ENCODE results near the gene BAZ2B. TPM values are rescaled to one million over a fixed set of nuclear protein-coding genes. Genes with fewer than 3 reads are reported as not detected.

BAZ2B gene
- total RNA-seq, 2 donors from 2014 or later, result 40.2 to 47.1 TPM

DNA sequence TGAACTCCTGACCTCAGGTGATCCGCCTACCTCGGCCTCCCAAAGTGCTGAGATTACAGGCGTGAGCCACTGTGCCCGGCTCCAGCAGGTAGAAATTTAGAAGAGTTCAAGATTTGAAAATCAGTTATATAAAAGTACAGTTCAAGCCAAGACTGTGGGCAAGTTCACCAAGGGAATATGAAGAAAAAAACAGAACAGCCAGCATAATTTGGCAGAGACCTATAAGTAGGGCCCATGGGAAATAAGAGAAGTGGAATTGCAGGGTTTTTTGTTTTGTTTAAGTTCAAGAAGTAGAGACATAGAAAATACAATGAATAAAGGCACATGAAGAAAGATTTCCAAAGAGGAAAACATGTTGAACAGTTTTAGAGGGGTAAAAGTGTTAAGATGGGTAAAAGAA, 57.9 kb downstream of the BAZ2B start:
- DNase-seq (ENCODE audit: low spot score), result no peak
- H3K27me3 ChIP-seq, result no peaks in the 10 kb centered on the region
- no peak overlapping the region for H3K27ac ChIP-seq
- TF ChIP-seq, protein P1, sequence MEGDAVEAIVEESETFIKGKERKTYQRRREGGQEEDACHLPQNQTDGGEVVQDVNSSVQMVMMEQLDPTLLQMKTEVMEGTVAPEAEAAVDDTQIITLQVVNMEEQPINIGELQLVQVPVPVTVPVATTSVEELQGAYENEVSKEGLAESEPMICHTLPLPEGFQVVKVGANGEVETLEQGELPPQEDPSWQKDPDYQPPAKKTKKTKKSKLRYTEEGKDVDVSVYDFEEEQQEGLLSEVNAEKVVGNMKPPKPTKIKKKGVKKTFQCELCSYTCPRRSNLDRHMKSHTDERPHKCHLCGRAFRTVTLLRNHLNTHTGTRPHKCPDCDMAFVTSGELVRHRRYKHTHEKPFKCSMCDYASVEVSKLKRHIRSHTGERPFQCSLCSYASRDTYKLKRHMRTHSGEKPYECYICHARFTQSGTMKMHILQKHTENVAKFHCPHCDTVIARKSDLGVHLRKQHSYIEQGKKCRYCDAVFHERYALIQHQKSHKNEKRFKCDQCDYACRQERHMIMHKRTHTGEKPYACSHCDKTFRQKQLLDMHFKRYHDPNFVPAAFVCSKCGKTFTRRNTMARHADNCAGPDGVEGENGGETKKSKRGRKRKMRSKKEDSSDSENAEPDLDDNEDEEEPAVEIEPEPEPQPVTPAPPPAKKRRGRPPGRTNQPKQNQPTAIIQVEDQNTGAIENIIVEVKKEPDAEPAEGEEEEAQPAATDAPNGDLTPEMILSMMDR (IDR thresholded peaks at IDR 0.05), result no peak
- no peaks in the 10 kb centered on the region for H3K36me3 ChIP-seq
- peaks cover 0 to 6% of the 10 kb centered on the region in 2 donors for H3K4me1 ChIP-seq
- no peak overlapping the region for H3K4me3 ChIP-seq
- no peaks in the 10 kb centered on the region for H3K9me3 ChIP-seq

DNA sequence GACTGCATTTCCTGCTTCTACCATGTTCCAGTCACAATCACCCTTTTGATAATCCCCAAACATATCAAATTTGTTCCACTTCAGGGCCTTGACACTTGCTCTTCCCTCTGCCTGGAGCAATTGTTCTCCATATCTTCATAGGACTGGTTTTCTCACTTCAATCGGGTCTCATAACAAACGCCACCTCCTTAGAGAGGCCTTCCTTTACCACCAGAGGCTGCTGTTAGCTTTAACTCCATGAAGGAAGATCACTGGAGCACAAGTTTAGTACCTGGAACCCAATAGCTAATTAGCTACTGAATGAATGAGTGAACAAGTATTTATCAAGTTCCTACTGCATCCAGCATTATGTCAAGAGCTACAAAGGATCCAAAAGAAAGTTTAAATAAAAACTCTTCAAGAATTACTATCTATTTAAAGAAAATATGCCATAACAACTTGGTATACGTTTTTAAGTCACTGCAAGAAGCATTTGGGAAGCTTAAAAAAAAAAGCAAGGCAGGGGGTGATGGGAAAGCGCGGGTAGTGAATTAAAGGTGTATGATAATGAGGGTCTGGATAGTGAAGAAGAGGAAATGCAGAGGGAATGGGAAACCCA, 58.8 kb downstream of the BAZ2B start:
- Histone ChIP-seq H3K4me3 (no peak overlapping the region), H3K4me1 (peaks cover 0 to 6% of the 10 kb centered on the region in 2 donors), H3K36me3 (no peaks in the 10 kb centered on the region), H3K9me3 (no peaks in the 10 kb centered on the region), H3K27ac (no peak overlapping the region), H3K27me3 (no peaks in the 10 kb centered on the region)
- TF ChIP-seq, protein P1 (IDR thresholded peaks at IDR 0.05), result peak in 1 of 2 donors; percentile 52
- no peak for DNase-seq (ENCODE audit: low spot score)

DNA sequence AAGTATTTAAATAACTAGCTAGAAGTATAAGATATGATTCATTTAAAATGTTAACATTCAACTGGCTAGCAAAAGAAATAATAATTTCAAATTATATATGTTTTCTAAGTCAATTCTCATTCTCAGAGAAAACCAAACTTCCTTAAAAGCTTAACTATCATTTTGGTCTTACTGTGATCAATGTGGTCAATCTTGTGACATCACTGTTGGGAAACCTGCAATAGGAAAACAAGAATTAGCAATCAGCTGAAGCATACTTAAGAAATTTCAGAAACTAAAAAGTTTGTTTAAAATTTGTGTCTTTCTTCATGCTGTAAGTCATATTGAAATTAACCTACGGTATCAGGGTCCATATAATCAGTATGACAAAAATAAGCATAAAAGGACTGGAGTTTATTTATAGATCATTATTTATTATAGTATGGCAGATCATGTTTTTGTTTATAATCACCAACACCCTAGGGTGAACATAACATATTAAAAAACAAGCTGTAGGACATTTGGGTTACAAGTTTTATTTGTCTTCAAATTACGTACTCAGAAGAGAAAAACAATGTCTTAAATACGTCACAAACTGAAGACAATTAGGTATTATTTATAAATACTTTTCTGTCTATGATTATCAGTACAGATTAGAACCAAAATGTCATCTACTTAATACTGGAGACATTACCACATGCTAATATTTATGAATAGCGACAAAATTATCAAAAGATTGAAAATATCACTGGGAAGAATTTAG, 60.5 kb downstream of the BAZ2B start:
- no peak for DNase-seq (ENCODE audit: low spot score)
- Histone ChIP-seq H3K4me3 (no peak overlapping the region), H3K9me3 (no peaks in the 10 kb centered on the region), H3K27ac (no peak overlapping the region), H3K4me1 (peaks cover 0 to 6% of the 10 kb centered on the region in 2 donors), H3K27me3 (no peaks in the 10 kb centered on the region), H3K36me3 (no peaks in the 10 kb centered on the region)
- TF ChIP-seq, protein P1 (IDR thresholded peaks at IDR 0.05), result no peak

- TF ChIP-seq, protein P1 (IDR thresholded peaks at IDR 0.05), result no peak
- Histone ChIP-seq H3K4me3 (no peak overlapping the region), H3K27ac (no peak overlapping the region), H3K36me3 (no peaks in the 10 kb centered on the region), H3K27me3 (no peaks in the 10 kb centered on the region), H3K4me1 (peaks cover 0 to 6% of the 10 kb centered on the region in 2 donors), H3K9me3 (no peaks in the 10 kb centered on the region)
- no peak for DNase-seq (ENCODE audit: low spot score)
Measured at GRCh38 chr2:159553727-159554126, 62.6 kb downstream of the BAZ2B start.

- Histone ChIP-seq H3K4me1 (no peaks in the 10 kb centered on the region), H3K9me3 (no peaks in the 10 kb centered on the region), H3K36me3 (no peaks in the 10 kb centered on the region), H3K27me3 (no peaks in the 10 kb centered on the region), H3K27ac (no peak overlapping the region), H3K4me3 (no peak overlapping the region)
- no peak for DNase-seq (ENCODE audit: low spot score)
- TF ChIP-seq, protein P1 (IDR thresholded peaks at IDR 0.05), result no peak
Measured at GRCh38 chr2:159551806-159552205, 64.5 kb downstream of the BAZ2B start.
